Effector memory CD4-positive, alpha-beta T cell (primary cell): Measurements from ENCODE around the gene SPTB.

Experiments
- DNase-seq, 3 donors: peaks; one replicate each; pipeline ENCODE4 v3.0.0-alpha.2; 2020
- H3K27ac ChIP-seq: 2 replicates; pipeline ENCODE4 v1.7.0; 2013; ENCODE audit warnings: mild to moderate bottlenecking, low read length, moderate library complexity; ENCODE audit not compliant: insufficient read depth, poor library complexity, severe bottlenecking
- H3K27me3 ChIP-seq: replicated peaks from 2 replicates; pipeline ENCODE4 v1.7.0; 2013; ENCODE audit warnings: mild to moderate bottlenecking, low read length; ENCODE audit not compliant: insufficient read depth, control insufficient read depth, poor library complexity, severe bottlenecking
- H3K36me3 ChIP-seq: 2 replicates; pipeline ENCODE4 v1.7.0; 2013; ENCODE audit warnings: mild to moderate bottlenecking, low read length, moderate library complexity; ENCODE audit not compliant: control insufficient read depth, insufficient read depth
- H3K4me1 ChIP-seq: 2 replicates; pipeline ENCODE4 v1.7.0; 2013; ENCODE audit warnings: low read length, mild to moderate bottlenecking; ENCODE audit not compliant: control insufficient read depth, insufficient read depth, poor library complexity, severe bottlenecking
- H3K4me3 ChIP-seq: 2 replicates; pipeline ENCODE4 v1.7.0; 2013; ENCODE audit warnings: low read length, low read depth, mild to moderate bottlenecking; ENCODE audit not compliant: insufficient read depth, poor library complexity, severe bottlenecking
- H3K9me3 ChIP-seq: 2 replicates; pipeline ENCODE4 v1.7.0; 2013; ENCODE audit warnings: mild to moderate bottlenecking, low read length, moderate library complexity; ENCODE audit not compliant: control insufficient read depth

SPTB gene

DNA sequence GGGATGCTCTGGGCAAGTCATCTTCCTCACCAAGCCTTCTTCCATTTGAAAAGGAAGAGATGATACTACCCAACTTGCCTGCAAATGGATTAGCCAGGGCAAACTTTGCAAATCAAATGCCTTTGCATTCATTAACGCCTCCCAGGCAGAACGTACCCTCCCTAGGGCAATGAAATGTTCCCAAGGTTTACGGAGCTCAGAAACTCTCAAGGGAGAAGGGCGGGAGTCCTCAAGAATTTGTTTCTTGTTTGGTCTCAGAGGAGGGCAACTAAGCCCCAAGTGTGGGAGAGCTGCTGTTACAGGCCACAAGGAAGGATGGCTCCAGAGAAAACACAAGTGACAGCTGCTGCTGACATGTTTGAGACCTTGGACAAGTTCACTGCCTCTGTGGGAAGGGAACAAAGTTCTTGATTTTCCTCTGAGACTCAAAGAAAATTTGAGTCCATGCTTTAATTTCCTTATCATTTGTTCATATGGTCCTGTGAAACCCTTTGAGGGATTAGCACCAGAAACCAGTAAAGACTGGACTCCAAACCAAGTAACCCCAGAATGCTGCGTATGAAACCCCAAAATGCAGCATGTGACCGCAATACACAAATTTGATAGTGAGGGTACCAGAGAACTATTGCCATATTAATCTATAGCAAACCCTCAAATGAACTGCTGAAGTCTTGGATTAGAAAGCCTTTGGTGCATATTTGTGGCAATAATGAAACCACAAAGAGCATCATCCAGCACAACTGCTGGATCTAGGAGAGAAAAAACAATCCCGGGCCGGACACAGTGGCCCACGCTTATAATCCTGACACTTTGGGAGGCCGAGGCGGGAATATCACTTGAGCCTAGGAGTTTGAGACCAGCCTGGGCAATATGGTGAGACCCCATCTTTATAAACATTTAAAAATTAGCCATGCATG is 22.9 kb downstream of the SPTB start:
- Histone ChIP-seq H3K36me3 (no peaks in the 10 kb centered on the region), H3K4me1 (no peaks in the 10 kb centered on the region), H3K27ac (no peak overlapping the region), H3K4me3 (no peak overlapping the region), H3K27me3 (no peaks in the 10 kb centered on the region), H3K9me3 (no peaks in the 10 kb centered on the region)
- no peak for DNase-seq

DNA sequence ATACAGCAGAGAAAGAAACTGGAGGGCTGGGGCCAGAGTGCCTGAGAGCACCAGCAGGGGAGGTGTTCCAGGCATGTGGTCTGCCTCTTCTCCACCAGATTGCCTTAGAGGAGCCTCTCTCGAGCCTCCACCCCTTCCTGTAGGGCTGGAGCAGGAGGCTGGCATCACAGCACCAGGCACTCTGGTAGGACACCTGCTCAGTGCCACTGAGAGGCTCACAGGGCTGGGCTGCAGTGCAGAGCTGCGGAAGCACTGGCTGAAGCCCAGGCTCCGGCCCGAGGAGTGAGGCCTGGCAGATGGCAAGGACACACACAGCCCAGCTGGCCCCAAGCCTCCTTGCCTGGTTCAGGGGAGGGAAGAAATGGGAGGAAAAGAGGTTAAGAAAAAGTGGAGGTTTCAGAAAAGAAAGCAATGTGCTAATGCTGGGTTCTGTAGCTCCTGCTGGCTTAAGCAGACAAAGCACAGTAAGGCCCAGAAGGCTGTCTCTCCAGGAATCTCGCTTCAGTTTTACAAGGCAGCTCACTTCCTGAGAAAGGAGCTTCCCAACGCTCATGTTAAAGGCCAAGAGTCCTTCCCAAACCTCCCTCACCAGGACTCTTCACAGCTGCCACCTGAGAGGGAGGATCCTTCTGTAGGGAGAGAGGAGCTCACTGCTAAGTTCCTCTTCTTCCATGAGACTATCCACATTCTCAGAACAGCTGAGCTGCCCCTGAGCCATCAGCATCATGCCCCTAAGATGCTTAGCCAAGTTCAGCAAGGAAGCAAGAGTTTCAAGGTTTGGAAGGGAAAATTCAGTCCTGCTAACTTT is 23.8 kb downstream of the SPTB start:
- Histone ChIP-seq H3K27me3 (no peaks in the 10 kb centered on the region), H3K4me1 (no peaks in the 10 kb centered on the region), H3K36me3 (no peaks in the 10 kb centered on the region), H3K9me3 (no peaks in the 10 kb centered on the region), H3K27ac (no peak overlapping the region), H3K4me3 (no peak overlapping the region)
- DNase-seq: no peak

DNA sequence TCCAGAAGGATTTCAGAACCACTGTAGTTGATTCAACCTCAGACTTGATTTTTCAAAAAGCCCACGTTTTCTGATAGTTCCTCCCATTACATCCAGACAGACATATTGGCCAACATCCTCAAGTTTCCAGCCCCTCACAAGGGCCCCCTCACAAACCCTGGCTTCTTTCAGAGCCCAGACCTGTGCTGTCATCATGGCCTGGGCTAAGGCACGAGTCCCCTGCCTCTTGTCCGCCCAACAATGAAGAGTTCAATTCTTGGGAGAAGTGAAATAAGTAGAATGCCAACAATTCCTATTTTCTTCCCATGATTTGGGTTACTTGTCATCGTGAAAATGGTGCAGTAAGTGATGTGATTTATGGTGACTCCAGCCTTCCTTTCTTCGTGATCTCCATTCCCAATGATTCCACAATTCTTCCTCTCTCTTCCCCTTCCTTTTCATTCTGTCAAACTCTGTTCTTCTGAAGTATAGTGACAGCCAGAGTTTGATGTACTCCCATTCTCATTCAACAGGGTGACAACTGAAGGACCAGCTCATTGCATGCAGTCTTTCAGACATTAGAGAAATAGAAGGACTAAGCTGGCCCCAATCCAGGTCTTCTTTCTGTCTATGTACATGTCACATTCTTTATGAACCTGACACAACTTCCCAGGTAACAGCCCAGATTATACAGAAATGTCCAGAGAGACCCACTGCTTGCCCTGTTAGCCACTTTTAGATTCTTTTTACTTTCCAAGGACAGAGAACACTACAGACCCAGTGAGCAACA is 29.2 kb downstream of the SPTB start:
- Histone ChIP-seq H3K27me3 (no peaks in the 10 kb centered on the region), H3K4me3 (no peak overlapping the region), H3K4me1 (no peaks in the 10 kb centered on the region), H3K36me3 (no peaks in the 10 kb centered on the region), H3K27ac (no peak overlapping the region), H3K9me3 (no peaks in the 10 kb centered on the region)
- no peak for DNase-seq

DNA sequence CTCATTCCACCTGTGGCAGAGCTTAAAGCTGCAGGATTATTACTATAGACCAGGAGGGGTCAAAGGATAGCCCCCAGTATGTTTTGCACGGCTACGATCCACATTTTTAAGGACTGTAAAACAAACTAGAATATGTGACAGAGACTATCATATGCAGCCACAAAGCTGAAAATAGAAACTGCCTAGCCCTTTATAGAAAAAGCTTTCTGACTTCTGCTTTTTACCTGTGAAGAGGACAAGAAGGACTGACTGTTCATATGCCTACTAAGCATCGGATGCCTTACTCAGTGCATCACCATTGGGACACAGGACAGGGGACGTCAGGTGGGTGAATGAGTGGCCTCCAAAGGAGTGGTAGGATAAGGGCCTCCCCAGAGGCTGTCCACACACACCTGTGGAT is 29.8 kb downstream of the SPTB start:
- H3K27ac ChIP-seq: no peak overlapping the region
- H3K4me3 ChIP-seq: no peak overlapping the region
- H3K36me3 ChIP-seq: no peaks in the 10 kb centered on the region
- no peak for DNase-seq
- H3K27me3 ChIP-seq: peaks cover 1% of the 10 kb centered on the region
- H3K4me1 ChIP-seq: no peaks in the 10 kb centered on the region
- no peaks in the 10 kb centered on the region for H3K9me3 ChIP-seq

DNA sequence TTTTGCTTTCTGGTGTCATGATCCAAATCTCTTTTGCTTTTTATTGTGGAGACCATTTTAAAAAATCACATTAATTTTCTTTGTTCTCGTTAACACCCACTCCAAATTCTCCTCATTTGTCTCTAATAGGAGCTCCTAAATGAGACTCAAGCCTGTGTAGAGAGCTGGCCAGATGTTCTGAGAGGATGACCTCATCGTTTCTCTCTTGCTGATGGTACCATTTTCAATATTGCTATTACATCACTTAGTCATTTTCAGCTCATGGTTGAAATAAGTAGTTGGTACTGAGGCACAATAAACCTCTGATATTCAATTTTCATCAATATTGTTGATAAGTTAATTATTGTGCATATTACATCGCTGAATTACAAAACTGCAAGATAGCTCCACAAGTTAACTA is 31.5 kb downstream of the SPTB start:
- DNase-seq: no peak
- H3K27me3 ChIP-seq: peaks cover 5% of the 10 kb centered on the region

DNA sequence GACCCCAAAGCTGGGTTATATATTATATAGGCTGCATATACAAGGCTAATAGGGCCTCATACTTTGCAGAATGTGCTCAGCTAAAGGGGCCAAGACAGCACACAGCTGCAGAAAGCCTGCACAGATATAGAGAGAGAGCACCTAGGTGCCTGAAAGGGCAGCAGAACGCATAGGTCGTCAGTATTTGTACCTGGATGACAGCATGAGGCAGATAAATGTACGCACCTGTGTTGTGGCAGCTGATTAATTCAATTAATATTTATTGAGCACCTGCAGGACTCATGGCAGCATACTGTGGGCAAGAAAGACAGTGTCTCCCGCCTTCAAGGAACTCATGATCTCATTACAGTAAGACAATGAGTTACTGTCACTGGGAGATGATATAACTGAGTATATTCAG is 33.4 kb downstream of the SPTB start:
- Histone ChIP-seq H3K9me3 (no peaks in the 10 kb centered on the region), H3K4me3 (no peak overlapping the region), H3K27ac (no peak overlapping the region), H3K36me3 (no peaks in the 10 kb centered on the region), H3K4me1 (no peaks in the 10 kb centered on the region), H3K27me3 (peaks cover 7% of the 10 kb centered on the region)
- no peak for DNase-seq

More for the DNA sequence above, 31.5 kb downstream of the SPTB start:
- Histone ChIP-seq H3K4me3 (no peak overlapping the region), H3K9me3 (no peaks in the 10 kb centered on the region), H3K36me3 (no peaks in the 10 kb centered on the region), H3K27ac (no peak overlapping the region), H3K4me1 (no peaks in the 10 kb centered on the region)

DNA sequence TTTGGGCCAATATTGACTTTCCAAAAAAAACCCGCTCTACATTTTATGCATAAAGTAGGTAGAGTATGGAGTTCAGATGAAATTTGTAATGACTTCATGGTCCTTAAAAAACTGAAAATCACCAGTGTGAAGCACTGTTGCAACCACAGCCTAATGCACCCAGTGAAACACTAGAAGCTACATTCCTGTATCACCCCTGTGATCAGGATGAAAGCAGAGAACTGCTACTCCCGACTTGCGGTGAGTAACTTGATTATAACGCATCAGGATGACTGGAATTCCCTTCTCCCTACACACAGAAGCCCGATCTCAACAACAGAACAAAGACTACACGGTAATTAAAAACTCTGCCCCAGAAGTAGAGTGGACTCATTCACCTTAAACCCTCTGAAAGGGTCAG is 33.8 kb downstream of the SPTB start:
- H3K9me3 ChIP-seq: no peaks in the 10 kb centered on the region
- H3K4me1 ChIP-seq: no peaks in the 10 kb centered on the region
- H3K27ac ChIP-seq: no peak overlapping the region
- no peak overlapping the region for H3K4me3 ChIP-seq
- peaks cover 7% of the 10 kb centered on the region for H3K27me3 ChIP-seq
- DNase-seq: no peak
- H3K36me3 ChIP-seq: no peaks in the 10 kb centered on the region

DNA sequence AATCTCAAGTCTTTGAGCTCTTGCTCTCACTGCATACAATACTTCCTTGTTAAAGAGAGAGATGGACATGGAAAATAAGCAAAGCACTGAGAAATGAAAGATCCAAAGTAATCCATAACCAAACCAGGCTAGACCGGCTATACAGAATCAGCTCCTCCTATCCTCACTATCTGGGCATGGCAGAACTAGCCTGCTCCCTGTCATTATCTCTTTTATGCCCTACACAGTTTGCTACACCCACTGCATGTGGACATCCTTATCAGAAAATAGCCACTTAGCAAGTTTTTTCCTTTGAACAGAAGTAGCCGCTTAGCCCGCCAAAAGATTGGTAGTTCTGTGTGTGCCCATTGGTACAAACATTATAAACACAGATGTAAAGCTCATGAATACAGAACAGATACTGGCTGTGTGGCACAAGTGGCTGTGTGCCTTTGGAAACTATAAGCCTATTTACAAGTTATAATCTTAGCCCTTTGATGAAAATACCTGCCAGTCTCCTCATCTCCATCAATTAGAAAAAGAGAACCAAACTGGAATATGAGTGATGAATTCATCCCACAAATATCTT is 34.7 kb downstream of the SPTB start:
- Histone ChIP-seq H3K27ac (no peak overlapping the region), H3K9me3 (no peaks in the 10 kb centered on the region), H3K36me3 (no peaks in the 10 kb centered on the region), H3K4me3 (no peak overlapping the region), H3K27me3 (peaks cover 7% of the 10 kb centered on the region), H3K4me1 (no peaks in the 10 kb centered on the region)
- DNase-seq: no peak

DNA sequence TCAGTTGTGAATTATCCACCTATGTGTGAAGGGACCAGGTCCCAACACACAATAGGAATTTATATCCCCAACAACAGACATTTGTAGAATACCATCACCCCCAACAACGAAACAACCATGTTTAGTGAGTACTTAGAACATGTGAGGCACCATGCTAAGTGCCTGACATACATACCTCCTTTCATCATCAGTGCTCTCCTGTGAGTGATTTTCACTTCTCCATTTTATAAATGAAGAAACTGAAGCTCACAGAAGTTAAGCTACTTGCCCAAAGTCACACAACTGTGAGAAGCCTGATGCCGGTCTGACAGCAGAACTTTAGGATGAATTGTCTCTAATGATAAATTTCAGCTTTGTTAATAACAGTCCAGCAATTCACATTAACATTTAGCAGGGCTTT is 35.4 kb downstream of the SPTB start:
- Histone ChIP-seq H3K27ac (no peak overlapping the region), H3K9me3 (no peaks in the 10 kb centered on the region), H3K27me3 (peaks cover 7% of the 10 kb centered on the region), H3K4me3 (no peak overlapping the region), H3K4me1 (no peaks in the 10 kb centered on the region), H3K36me3 (no peaks in the 10 kb centered on the region)
- DNase-seq: no peak
